Kidney (tissue), 14 donors: ENCODE results near the gene NDUFS8. TPM values are rescaled to one million over a fixed set of nuclear protein-coding genes. Genes with fewer than 3 reads are reported as not detected.

Source experiments
- DNase-seq, 5 donors: peaks; one replicate each; pipeline ENCODE4 v3.0.0-alpha.2; 2013 to 2020
- FAIRE-seq: peaks from 2 replicates; lab custom pipeline; 2012; peaks lifted over from hg19 to GRCh38; lab: Jason Lieb, UNC
- H3K27ac ChIP-seq, 2 donors: one replicate each; pipeline ENCODE4 v1.7.0; 2013; ENCODE audit warnings: low read depth in 2 of 2, low read length in 2 of 2, inconsistent platforms in 1 of 2
- H3K27me3 ChIP-seq: one replicate; pipeline ENCODE4 v1.7.1; 2013; ENCODE audit warnings: low read length, inconsistent platforms; ENCODE audit not compliant: control insufficient read depth, insufficient read depth
- H3K36me3 ChIP-seq, 3 donors: one replicate each; pipeline versions ENCODE4 v1.7.0 to v1.7.1; 2013; ENCODE audit warnings: low read length in 3 of 3, control low read depth in 1 of 3, inconsistent platforms in 1 of 3; ENCODE audit not compliant: insufficient read depth in 3 of 3, control insufficient read depth in 2 of 3
- H3K4me1 ChIP-seq, 3 donors: one replicate each; pipeline versions ENCODE4 v1.7.0 to v1.7.1; 2013; ENCODE audit warnings: low read length in 3 of 3, inconsistent platforms in 1 of 3, low read depth in 1 of 3; ENCODE audit not compliant: control insufficient read depth in 2 of 3, insufficient read depth in 2 of 3
- H3K4me3 ChIP-seq, 3 donors: one replicate each; pipeline versions ENCODE4 v1.7.0 to v1.8.1; 2013; ENCODE audit warnings: low read length in 3 of 3, control low read depth in 1 of 3, inconsistent platforms in 1 of 3
- H3K9ac ChIP-seq, 3 donors: one replicate each; pipeline versions ENCODE4 v1.7.0 to v1.7.1; 2013; ENCODE audit warnings: low read length in 3 of 3, control low read depth in 1 of 3, inconsistent platforms in 1 of 3
- H3K9me3 ChIP-seq, 3 donors: one replicate each; pipeline versions ENCODE4 v1.7.0 to v1.7.1; 2013; ENCODE audit warnings: low read length in 3 of 3, control low read depth in 1 of 3, inconsistent platforms in 1 of 3; ENCODE audit not compliant: control insufficient read depth in 2 of 3, insufficient read depth in 1 of 3
- intact Hi-C: fragments of 100-400 bp; cut with DNase I; formaldehyde crosslinking; loops from one replicate; pipeline ENCODE4 v1.11.1; 2022
- polyA plus RNA-seq: library from polyadenylated mRNA; stranded (reverse); fragments of 350-450 nt; fragmentation: Illumina TruSeq; extraction: RNeasy Lipid Tissue Mini Kit (QIAGEN cat#74804); gene quantifications from one replicate; pipeline ENCODE4 v1.2.3, GENCODE V29; 2014; ENCODE audit warnings: low read depth, low replicate concordance; ENCODE audit not compliant: insufficient read depth
- total RNA-seq: library from RNA; stranded (reverse); fragmentation: NEBNext Ultra II Directional; extraction: Animal tissue kit (Norgen Biotek cat#: 25700); gene quantifications from one replicate; pipeline ENCODE4 v1.2.1, GENCODE V29; 2021
- TF ChIP-seq, protein P1 (sequence below): IDR thresholded peaks from 3 replicates; pipeline ENCODE4 v1.5.1; 2012; ENCODE audit warnings: mild to moderate bottlenecking, moderate library complexity, borderline replicate concordance; ENCODE audit not compliant: insufficient read depth; ENCODE audit errors: extremely low read depth
- donor health status: control.
- donor health status: control.
- donor health status: control.
- donor health status: control.
- donor health status: control.
- donor health status: DM: yes; HTN: yes; CAD: no.
- donor health status: Normal renal cell carcinoma (clear cell type).

The NDUFS8 gene
- total and polyA plus RNA-seq, 2 donors from 2014 or later, result 144 to 472 TPM

DNA sequence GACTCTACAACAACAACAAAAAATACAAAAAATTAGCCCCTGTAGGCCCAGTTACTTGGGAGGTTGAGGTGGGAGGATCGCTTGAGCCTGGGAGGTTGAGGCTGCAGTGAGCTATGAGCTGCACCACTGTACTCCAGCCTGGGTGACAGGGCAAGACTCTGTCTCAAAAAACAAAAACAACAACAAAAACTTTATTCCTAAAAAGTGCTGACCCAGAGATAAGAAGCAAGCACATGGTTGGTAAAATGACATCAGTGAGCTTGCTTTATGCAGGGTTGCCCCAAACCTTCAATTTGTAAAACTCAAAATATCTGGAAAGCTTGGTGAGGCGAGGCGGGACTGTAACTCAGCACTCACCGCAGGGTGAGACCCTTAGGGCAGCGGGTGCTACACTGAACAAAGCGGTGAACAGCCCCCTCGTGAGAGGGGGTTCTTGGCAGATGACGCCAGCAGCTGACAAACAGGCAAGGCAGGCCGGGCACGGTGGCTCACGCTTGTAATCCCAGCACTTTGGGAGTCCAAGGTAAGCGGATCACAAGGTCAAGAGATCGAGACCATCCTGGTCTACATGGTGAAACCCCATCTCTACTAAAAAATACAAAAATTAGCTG is 4.9 kb downstream of the NDUFS8 start:
- no peak overlapping the region for H3K9ac ChIP-seq
- H3K4me1 ChIP-seq, result peaks cover 0 to 48% (median 16%) of the 10 kb centered on the region in 3 donors
- FAIRE-seq (no peak), DNase-seq (peak in 1 of 5 donors; percentile 59)
- no peaks in the 10 kb centered on the region for H3K9me3 ChIP-seq
- TF ChIP-seq, protein P1, sequence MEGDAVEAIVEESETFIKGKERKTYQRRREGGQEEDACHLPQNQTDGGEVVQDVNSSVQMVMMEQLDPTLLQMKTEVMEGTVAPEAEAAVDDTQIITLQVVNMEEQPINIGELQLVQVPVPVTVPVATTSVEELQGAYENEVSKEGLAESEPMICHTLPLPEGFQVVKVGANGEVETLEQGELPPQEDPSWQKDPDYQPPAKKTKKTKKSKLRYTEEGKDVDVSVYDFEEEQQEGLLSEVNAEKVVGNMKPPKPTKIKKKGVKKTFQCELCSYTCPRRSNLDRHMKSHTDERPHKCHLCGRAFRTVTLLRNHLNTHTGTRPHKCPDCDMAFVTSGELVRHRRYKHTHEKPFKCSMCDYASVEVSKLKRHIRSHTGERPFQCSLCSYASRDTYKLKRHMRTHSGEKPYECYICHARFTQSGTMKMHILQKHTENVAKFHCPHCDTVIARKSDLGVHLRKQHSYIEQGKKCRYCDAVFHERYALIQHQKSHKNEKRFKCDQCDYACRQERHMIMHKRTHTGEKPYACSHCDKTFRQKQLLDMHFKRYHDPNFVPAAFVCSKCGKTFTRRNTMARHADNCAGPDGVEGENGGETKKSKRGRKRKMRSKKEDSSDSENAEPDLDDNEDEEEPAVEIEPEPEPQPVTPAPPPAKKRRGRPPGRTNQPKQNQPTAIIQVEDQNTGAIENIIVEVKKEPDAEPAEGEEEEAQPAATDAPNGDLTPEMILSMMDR, result no peak
- H3K36me3 ChIP-seq, result peaks cover 0 to 7% (median 3%) of the 10 kb centered on the region in 3 donors
- no peaks in the 10 kb centered on the region for H3K27me3 ChIP-seq
- no peak overlapping the region for H3K4me3 ChIP-seq
- intact Hi-C loops, result no loop called here
- H3K27ac ChIP-seq, result no peak overlapping the region

DNA sequence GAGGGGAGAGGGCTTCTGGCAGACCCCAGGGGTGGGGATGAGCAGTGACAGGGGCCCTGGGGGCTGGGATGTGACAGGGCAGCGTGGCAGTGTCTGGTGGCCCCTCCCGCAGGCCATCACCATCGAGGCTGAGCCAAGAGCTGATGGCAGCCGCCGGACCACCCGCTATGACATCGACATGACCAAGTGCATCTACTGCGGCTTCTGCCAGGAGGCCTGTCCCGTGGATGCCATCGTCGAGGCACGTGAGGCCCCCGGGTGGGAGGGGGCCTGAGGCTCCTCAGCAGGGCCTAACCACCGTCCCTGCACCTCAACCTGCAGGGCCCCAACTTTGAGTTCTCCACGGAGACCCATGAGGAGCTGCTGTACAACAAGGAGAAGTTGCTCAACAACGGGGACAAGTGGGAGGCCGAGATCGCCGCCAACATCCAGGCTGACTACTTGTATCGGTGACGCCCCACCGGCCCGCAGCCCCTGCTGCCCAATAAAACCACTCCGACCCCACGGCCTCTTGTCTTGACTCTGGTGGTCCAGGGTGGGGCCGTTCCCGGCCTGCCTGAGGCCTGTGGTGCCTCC is 5.7 kb downstream of the NDUFS8 start:
- FAIRE-seq (no peak), DNase-seq (peak in 1 of 5 donors; percentile 78)
- Histone ChIP-seq H3K27ac (peak overlapping the region; percentile 66 to 79), H3K4me1 (peaks cover 0 to 48% (median 16%) of the 10 kb centered on the region in 3 donors), H3K36me3 (peaks cover 0 to 7% (median 3%) of the 10 kb centered on the region in 3 donors), H3K9ac (no peak overlapping the region), H3K4me3 (no peak overlapping the region), H3K9me3 (no peaks in the 10 kb centered on the region), H3K27me3 (no peaks in the 10 kb centered on the region)
- TF ChIP-seq, protein P1, result no peak
- intact Hi-C loops, result no loop called here

DNA sequence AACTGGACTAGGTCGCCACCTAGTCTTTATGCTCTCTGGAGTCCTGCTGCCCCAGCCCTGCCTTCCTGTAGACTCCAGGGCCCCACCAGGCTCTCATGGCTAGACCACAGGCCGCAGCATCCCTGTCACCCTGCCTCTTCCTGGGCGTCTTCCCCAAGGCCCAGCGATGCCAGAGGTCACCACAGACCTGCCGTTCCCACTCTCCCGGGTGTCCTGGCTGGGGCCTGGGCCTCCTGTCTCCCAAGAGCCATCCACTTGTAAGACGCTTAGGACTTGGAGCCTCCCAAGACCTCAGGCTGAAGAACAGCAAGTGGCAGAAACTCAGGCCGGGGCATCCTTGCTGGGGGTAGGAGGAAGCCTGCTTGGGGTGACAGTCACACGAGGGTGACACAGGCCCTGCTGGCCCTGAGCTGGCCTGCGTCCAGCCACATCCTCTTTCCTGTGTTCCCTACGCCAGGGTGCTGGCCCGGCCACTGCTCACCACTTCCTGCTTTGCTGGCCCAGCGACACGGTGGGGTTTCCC is 6.3 kb downstream of the NDUFS8 start:
- Histone ChIP-seq H3K4me3 (no peak overlapping the region), H3K9ac (no peak overlapping the region), H3K4me1 (peaks cover 0 to 44% (median 14%) of the 10 kb centered on the region in 3 donors), H3K9me3 (no peaks in the 10 kb centered on the region), H3K36me3 (peaks cover 0 to 7% (median 3%) of the 10 kb centered on the region in 3 donors), H3K27me3 (no peaks in the 10 kb centered on the region), H3K27ac (peak overlapping the region; percentile 66 to 79)
- intact Hi-C loops, result no loop called here
- DNase-seq, result peak in 1 of 5 donors; percentile 85
- TF ChIP-seq, protein P1, result no peak
- FAIRE-seq, result no peak
